ENCODE measurements around the gene FILIP1. TPM values are rescaled to one million over a fixed set of nuclear protein-coding genes. Genes with fewer than 3 reads are reported as not detected.
A peak's percentile ranks its signal among the peaks of the same experiment; 100 is the strongest.

The FILIP1 gene
- total and polyA plus RNA-seq, 4 donors = 2.0 to 10.4 (median 5.4) TPM

GRCh38 chr6:75379536-75379935 lies 114.1 kb downstream of the FILIP1 start:
- no peak for DNase-seq (ENCODE audit: low read depth in 4 of 6, low spot score in 6 of 6)
- H3K9me3 ChIP-seq (ENCODE audit: control insufficient read depth, insufficient read depth, low read length) = no peaks in the 10 kb centered on the region
- WGBS (ENCODE audit: insufficient coverage) = no CpG with 5 or more reads among the region's 4 CpGs
- H3K36me3 ChIP-seq (ENCODE audit: control insufficient read depth, insufficient read depth, low read length) = no peaks in the 10 kb centered on the region
- H3K4me3 ChIP-seq (ENCODE audit: low read depth, low read length) = no peak overlapping the region
- H3K27me3 ChIP-seq (ENCODE audit: control insufficient read depth, insufficient read depth, low read length) = no peaks in the 10 kb centered on the region
- peaks cover 3% of the 10 kb centered on the region for H3K4me1 ChIP-seq (ENCODE audit: control insufficient read depth, insufficient read depth, low read length)
- no peak overlapping the region for H3K27ac ChIP-seq (ENCODE audit: low read depth, low read length)

GRCh38 chr6:75378101-75378500 lies 115.5 kb downstream of the FILIP1 start:
- Histone ChIP-seq H3K4me1 (ENCODE audit: control insufficient read depth, insufficient read depth, low read length) (peaks cover 3% of the 10 kb centered on the region), H3K27ac (ENCODE audit: low read depth, low read length) (no peak overlapping the region), H3K36me3 (ENCODE audit: control insufficient read depth, insufficient read depth, low read length) (no peaks in the 10 kb centered on the region), H3K27me3 (ENCODE audit: control insufficient read depth, insufficient read depth, low read length) (no peaks in the 10 kb centered on the region), H3K4me3 (ENCODE audit: low read depth, low read length) (no peak overlapping the region), H3K9me3 (ENCODE audit: control insufficient read depth, insufficient read depth, low read length) (no peaks in the 10 kb centered on the region)
- WGBS (ENCODE audit: insufficient coverage) = no CpG with 5 or more reads among the region's 2 CpGs
- no peak for DNase-seq (ENCODE audit: low read depth in 4 of 6, low spot score in 6 of 6)

- H3K4me3 ChIP-seq (ENCODE audit: low read depth, low read length) = no peak overlapping the region
- no peak overlapping the region for H3K27ac ChIP-seq (ENCODE audit: low read depth, low read length)
- DNase-seq (ENCODE audit: low read depth in 4 of 6, low spot score in 6 of 6) = no peak
- H3K9me3 ChIP-seq (ENCODE audit: control insufficient read depth, insufficient read depth, low read length) = no peaks in the 10 kb centered on the region
- H3K4me1 ChIP-seq (ENCODE audit: control insufficient read depth, insufficient read depth, low read length) = peaks cover 3% of the 10 kb centered on the region
- no peaks in the 10 kb centered on the region for H3K36me3 ChIP-seq (ENCODE audit: control insufficient read depth, insufficient read depth, low read length)
- H3K27me3 ChIP-seq (ENCODE audit: control insufficient read depth, insufficient read depth, low read length) = no peaks in the 10 kb centered on the region
- no CpG with 5 or more reads among the region's 3 CpGs for WGBS (ENCODE audit: insufficient coverage)
Observed at GRCh38 chr6:75377386-75377785, 116.2 kb downstream of the FILIP1 start.

- no CpG with 5 or more reads among the region's 2 CpGs for WGBS (ENCODE audit: insufficient coverage)
- Histone ChIP-seq H3K27me3 (ENCODE audit: control insufficient read depth, insufficient read depth, low read length) (no peaks in the 10 kb centered on the region), H3K9me3 (ENCODE audit: control insufficient read depth, insufficient read depth, low read length) (no peaks in the 10 kb centered on the region), H3K4me1 (ENCODE audit: control insufficient read depth, insufficient read depth, low read length) (no peaks in the 10 kb centered on the region), H3K27ac (ENCODE audit: low read depth, low read length) (no peak overlapping the region), H3K4me3 (ENCODE audit: low read depth, low read length) (no peak overlapping the region), H3K36me3 (ENCODE audit: control insufficient read depth, insufficient read depth, low read length) (no peaks in the 10 kb centered on the region)
- no peak for DNase-seq (ENCODE audit: low read depth in 4 of 6, low spot score in 6 of 6)
Observed at GRCh38 chr6:75376347-75377024, 117.1 kb downstream of the FILIP1 start.

GRCh38 chr6:75374961-75375400 lies 118.6 kb downstream of the FILIP1 start:
- 47% methylated on average over 4 of the region's 5 CpGs for WGBS (ENCODE audit: insufficient coverage)
- no peak for DNase-seq (ENCODE audit: low read depth in 4 of 6, low spot score in 6 of 6)
- Histone ChIP-seq H3K36me3 (ENCODE audit: control insufficient read depth, insufficient read depth, low read length) (no peaks in the 10 kb centered on the region), H3K4me3 (ENCODE audit: low read depth, low read length) (no peak overlapping the region), H3K4me1 (ENCODE audit: control insufficient read depth, insufficient read depth, low read length) (no peaks in the 10 kb centered on the region), H3K27ac (ENCODE audit: low read depth, low read length) (no peak overlapping the region), H3K9me3 (ENCODE audit: control insufficient read depth, insufficient read depth, low read length) (no peaks in the 10 kb centered on the region), H3K27me3 (ENCODE audit: control insufficient read depth, insufficient read depth, low read length) (no peaks in the 10 kb centered on the region)

GRCh38 chr6:75372884-75373283 lies 120.7 kb downstream of the FILIP1 start:
- no peaks in the 10 kb centered on the region for H3K36me3 ChIP-seq (ENCODE audit: control insufficient read depth, insufficient read depth, low read length)

GRCh38 chr6:75370011-75370410 lies 123.6 kb downstream of the FILIP1 start:
- Histone ChIP-seq H3K27ac (ENCODE audit: low read depth, low read length) (no peak overlapping the region), H3K27me3 (ENCODE audit: control insufficient read depth, insufficient read depth, low read length) (no peaks in the 10 kb centered on the region), H3K9me3 (ENCODE audit: control insufficient read depth, insufficient read depth, low read length) (no peaks in the 10 kb centered on the region), H3K36me3 (ENCODE audit: control insufficient read depth, insufficient read depth, low read length) (no peaks in the 10 kb centered on the region), H3K4me3 (ENCODE audit: low read depth, low read length) (no peak overlapping the region), H3K4me1 (ENCODE audit: control insufficient read depth, insufficient read depth, low read length) (no peaks in the 10 kb centered on the region)
- WGBS (ENCODE audit: insufficient coverage) = 80% methylated on average over 1 of the region's 2 CpGs
- DNase-seq (ENCODE audit: low read depth in 4 of 6, low spot score in 6 of 6) = no peak

More at GRCh38 chr6:75372884-75373283, 120.7 kb downstream of the FILIP1 start:
- no peaks in the 10 kb centered on the region for H3K9me3 ChIP-seq (ENCODE audit: control insufficient read depth, insufficient read depth, low read length)
- no peaks in the 10 kb centered on the region for H3K4me1 ChIP-seq (ENCODE audit: control insufficient read depth, insufficient read depth, low read length)
- no peak for DNase-seq (ENCODE audit: low read depth in 4 of 6, low spot score in 6 of 6)
- H3K27me3 ChIP-seq (ENCODE audit: control insufficient read depth, insufficient read depth, low read length) = no peaks in the 10 kb centered on the region
- no peak overlapping the region for H3K4me3 ChIP-seq (ENCODE audit: low read depth, low read length)
- no peak overlapping the region for H3K27ac ChIP-seq (ENCODE audit: low read depth, low read length)

- Histone ChIP-seq H3K36me3 (ENCODE audit: control insufficient read depth, insufficient read depth, low read length) (no peaks in the 10 kb centered on the region), H3K9me3 (ENCODE audit: control insufficient read depth, insufficient read depth, low read length) (no peaks in the 10 kb centered on the region), H3K4me1 (ENCODE audit: control insufficient read depth, insufficient read depth, low read length) (no peaks in the 10 kb centered on the region), H3K4me3 (ENCODE audit: low read depth, low read length) (no peak overlapping the region), H3K27me3 (ENCODE audit: control insufficient read depth, insufficient read depth, low read length) (no peaks in the 10 kb centered on the region), H3K27ac (ENCODE audit: low read depth, low read length) (no peak overlapping the region)
- peak in 1 of 6 donors; percentile 25 for DNase-seq (ENCODE audit: low read depth in 4 of 6, low spot score in 6 of 6)
- 77% methylated on average over 3 of the region's 3 CpGs for WGBS (ENCODE audit: insufficient coverage)
Observed at GRCh38 chr6:75368864-75369402, 124.7 kb downstream of the FILIP1 start.

GRCh38 chr6:75368151-75368779 lies 125.3 kb downstream of the FILIP1 start:
- no peak overlapping the region for H3K27ac ChIP-seq (ENCODE audit: low read depth, low read length)
- whole genome bisulfite sequencing (ENCODE audit: insufficient coverage) = 77% methylated on average over 2 of the region's 6 CpGs
- no peaks in the 10 kb centered on the region for H3K9me3 ChIP-seq (ENCODE audit: control insufficient read depth, insufficient read depth, low read length)
- no peaks in the 10 kb centered on the region for H3K36me3 ChIP-seq (ENCODE audit: control insufficient read depth, insufficient read depth, low read length)
- no peaks in the 10 kb centered on the region for H3K4me1 ChIP-seq (ENCODE audit: control insufficient read depth, insufficient read depth, low read length)
- H3K27me3 ChIP-seq (ENCODE audit: control insufficient read depth, insufficient read depth, low read length) = no peaks in the 10 kb centered on the region
- peak in 2 of 6 donors; percentile 35 to 58 for DNase-seq (ENCODE audit: low read depth in 4 of 6, low spot score in 6 of 6)
- no peak overlapping the region for H3K4me3 ChIP-seq (ENCODE audit: low read depth, low read length)

- no peak for DNase-seq (ENCODE audit: low read depth in 4 of 6, low spot score in 6 of 6)
- Histone ChIP-seq H3K9me3 (ENCODE audit: control insufficient read depth, insufficient read depth, low read length) (no peaks in the 10 kb centered on the region), H3K36me3 (ENCODE audit: control insufficient read depth, insufficient read depth, low read length) (no peaks in the 10 kb centered on the region), H3K4me3 (ENCODE audit: low read depth, low read length) (no peak overlapping the region), H3K27ac (ENCODE audit: low read depth, low read length) (no peak overlapping the region), H3K27me3 (ENCODE audit: control insufficient read depth, insufficient read depth, low read length) (no peaks in the 10 kb centered on the region), H3K4me1 (ENCODE audit: control insufficient read depth, insufficient read depth, low read length) (no peaks in the 10 kb centered on the region)
- no CpG with 5 or more reads among the region's 2 CpGs for WGBS (ENCODE audit: insufficient coverage)
Observed at GRCh38 chr6:75363304-75363703, 130.3 kb downstream of the FILIP1 start.

Measured in spinal cord (tissue), 10 donors.